Uterus (tissue), 4 donors: Measurements from ENCODE around the gene CFP. TPM values are rescaled to one million over a fixed set of nuclear protein-coding genes. Genes with fewer than 3 reads are reported as not detected.
"Not testable (repeated sequence)": the region's sequence is repeated elsewhere in the genome, so short reads cannot be mapped to it uniquely, and the experiment has no call there.

Source experiments
- DNase-seq, 2 donors: peaks; one replicate each; pipeline ENCODE4 v3.0.0-alpha.2; 2019 to 2020
- H3K27ac ChIP-seq, 2 donors: fragments of 200-600 bp; sonication (generic); 1 replicate in 1 of 2; 2 replicates in 1 of 2; pipeline ENCODE4 v1.5.1; 2016 to 2018
- H3K27me3 ChIP-seq, 2 donors: fragments of 200-600 bp; sonication (generic); one replicate each; pipeline ENCODE4 v1.5.1; 2018 to 2019; ENCODE audit warnings: control low read depth in 1 of 2
- H3K36me3 ChIP-seq, 2 donors: fragments of 200-600 bp; sonication (generic); one replicate each; pipeline ENCODE4 v1.5.1; 2019; ENCODE audit warnings: control low read depth in 1 of 2
- H3K4me1 ChIP-seq, 2 donors: fragments of 200-600 bp; sonication (generic); one replicate each; pipeline ENCODE4 v1.5.1; 2018 to 2019; ENCODE audit warnings: control low read depth in 1 of 2
- H3K4me3 ChIP-seq, 2 donors: fragments of 200-600 bp; sonication (generic); 1 replicate in 1 of 2; 2 replicates in 1 of 2; pipeline ENCODE4 v1.5.1; 2018 to 2019; ENCODE audit warnings: mild to moderate bottlenecking in 1 of 2
- H3K9me3 ChIP-seq, 2 donors: fragments of 200-600 bp; sonication (generic); one replicate each; pipeline ENCODE4 v1.5.1; 2019; ENCODE audit warnings: control low read depth in 1 of 2
- POLR2A ChIP-seq, 2 donors: fragments of 450-650 bp; IDR thresholded peaks; one replicate each; pipeline ENCODE4 v1.6.1; 2016; ENCODE audit warnings: antibody characterized with exemption in 2 of 2, mild to moderate bottlenecking in 1 of 2, moderate library complexity in 1 of 2
- intact Hi-C: fragments of 100-400 bp; cut with DNase I; formaldehyde crosslinking; loops from one replicate; pipeline ENCODE4 v1.15.1; 2023; ENCODE audit warnings: low total_unique reads
- total RNA-seq, 4 donors: library from RNA; depleted of rRNA in 3 of 4; stranded (reverse); fragments of >200 nt in 3 of 4; gene quantifications; one replicate each; pipeline versions ENCODE4 v1.1.0 to v1.2.4, GENCODE V29; 2014 to 2023
- TF ChIP-seq, protein P1 (sequence below), 4 experiments: fragments of 200-600 bp in 2 of 4; fragments of 450-650 bp in 2 of 4; sonication (generic) in 2 of 4; IDR thresholded peaks; one replicate each; pipeline ENCODE4 v1.5.1; 2016 to 2019; ENCODE audit warnings: antibody characterized with exemption in 4 of 4, mild to moderate bottlenecking in 2 of 4, moderate library complexity in 1 of 4
- donor health status: DM: yes; HTN: yes; CAD: no.

Gene CFP
- 1 to 10 TPM in 2 of 4 donors, under 1 TPM in 1, not detected in 1; 0.51 to 2.0 (median 1.7) TPM for total RNA-seq

DNA sequence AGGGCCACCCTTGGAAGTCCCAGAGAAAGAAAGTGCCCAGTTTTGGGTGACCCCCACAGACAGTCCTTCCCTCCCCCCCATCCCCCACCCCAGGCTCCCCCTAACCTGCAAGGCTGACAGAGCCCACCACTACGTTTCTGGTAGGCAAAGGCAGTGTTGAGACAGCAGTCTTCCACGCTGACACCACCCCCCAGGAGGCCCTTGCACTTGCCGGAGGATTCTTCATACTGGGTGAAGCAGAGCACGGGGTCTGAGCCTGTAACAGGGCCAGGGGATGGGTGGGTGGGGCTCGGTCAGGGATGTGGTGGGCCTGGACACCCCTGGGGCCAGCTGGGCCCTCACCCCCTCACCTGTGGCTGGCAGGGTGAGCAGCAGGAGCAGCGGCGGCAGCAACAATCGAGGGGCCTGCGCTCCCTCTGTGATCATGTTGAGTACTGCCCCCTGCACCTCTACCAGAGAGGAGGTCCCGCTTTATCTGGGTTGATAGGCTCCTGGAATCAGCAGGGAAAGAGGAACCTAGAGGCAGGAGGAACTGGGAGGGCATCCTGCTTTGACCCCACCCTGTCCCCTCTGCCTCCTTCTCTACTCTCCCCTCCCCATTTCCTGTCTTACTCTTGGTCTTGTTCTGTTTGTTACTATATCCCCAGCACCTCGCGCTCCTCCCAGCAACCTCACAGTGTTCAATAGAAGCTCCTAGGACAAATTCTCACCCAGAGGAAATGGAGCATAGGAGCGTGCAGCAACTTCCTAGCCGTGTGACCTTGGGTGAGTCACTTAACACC, at the start of gene CFP:
Gene CFP (minus strand): TSS at position 512 of the 782 bp plus-strand sequence. CDS start 86 bp downstream, at position 426.
- intact Hi-C loops = no loop called here
- DNase-seq = no peak
- Histone ChIP-seq H3K27ac (no peak within 1 kb of the TSS), H3K4me3 (no peak within 1 kb of the TSS), H3K4me1 (no peaks in the 10 kb centered on the region), H3K9me3 (no peaks in the 10 kb centered on the region), H3K36me3 (no peaks in the 10 kb centered on the region), H3K27me3 (no peaks in the 10 kb centered on the region)
- TF ChIP-seq, protein P1, sequence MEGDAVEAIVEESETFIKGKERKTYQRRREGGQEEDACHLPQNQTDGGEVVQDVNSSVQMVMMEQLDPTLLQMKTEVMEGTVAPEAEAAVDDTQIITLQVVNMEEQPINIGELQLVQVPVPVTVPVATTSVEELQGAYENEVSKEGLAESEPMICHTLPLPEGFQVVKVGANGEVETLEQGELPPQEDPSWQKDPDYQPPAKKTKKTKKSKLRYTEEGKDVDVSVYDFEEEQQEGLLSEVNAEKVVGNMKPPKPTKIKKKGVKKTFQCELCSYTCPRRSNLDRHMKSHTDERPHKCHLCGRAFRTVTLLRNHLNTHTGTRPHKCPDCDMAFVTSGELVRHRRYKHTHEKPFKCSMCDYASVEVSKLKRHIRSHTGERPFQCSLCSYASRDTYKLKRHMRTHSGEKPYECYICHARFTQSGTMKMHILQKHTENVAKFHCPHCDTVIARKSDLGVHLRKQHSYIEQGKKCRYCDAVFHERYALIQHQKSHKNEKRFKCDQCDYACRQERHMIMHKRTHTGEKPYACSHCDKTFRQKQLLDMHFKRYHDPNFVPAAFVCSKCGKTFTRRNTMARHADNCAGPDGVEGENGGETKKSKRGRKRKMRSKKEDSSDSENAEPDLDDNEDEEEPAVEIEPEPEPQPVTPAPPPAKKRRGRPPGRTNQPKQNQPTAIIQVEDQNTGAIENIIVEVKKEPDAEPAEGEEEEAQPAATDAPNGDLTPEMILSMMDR (IDR thresholded peaks at IDR 0.05) = no peak
- no peak for TF ChIP-seq POLR2A (IDR thresholded peaks at IDR 0.05)

DNA sequence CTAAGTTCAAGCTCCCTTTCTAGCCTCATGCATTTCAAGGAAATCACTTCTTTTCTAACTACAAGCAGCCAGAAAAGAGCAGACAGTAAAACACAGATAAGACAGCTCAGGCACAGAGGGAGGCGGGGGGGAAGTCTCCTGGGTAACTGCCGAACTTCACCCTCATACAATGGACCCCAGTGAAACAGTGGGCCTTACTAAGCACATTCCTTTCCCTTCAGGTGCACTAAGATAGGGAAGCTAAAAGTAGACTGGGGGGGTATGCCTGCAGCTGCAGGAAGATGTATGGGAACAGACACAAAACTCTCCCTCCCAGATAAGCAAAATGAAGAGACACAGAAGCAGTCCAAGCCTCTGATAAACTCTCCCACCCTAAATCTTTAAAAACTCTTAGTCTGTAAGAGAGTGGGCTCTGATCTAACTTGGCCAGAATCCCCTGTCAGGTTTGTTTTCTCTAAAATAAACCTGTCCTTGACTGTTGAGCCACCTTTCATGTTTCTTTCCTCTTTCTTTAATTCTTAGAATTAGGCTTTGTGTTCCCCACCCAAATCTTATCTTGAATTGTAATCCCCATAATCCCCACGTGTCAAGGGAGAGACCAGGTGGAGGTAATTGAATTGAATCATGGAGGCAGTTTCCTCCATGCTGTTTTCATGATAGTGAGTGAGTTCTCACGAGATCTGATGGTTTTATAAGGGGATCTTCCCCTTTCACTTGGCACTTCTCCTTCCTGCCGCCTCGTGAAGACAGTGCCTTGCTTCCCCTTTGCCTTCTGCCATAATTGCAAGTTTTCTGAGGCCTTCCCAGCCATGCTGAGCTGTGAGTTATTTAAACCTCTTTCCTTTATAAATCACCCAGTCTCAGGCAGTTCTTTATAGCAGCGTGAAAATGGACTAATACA, 46.5 kb upstream of the CFP start:
- H3K27me3 ChIP-seq, H3K4me1 ChIP-seq, H3K4me3 ChIP-seq, H3K36me3 ChIP-seq, DNase-seq, H3K27ac ChIP-seq, H3K9me3 ChIP-seq, intact Hi-C loops: not testable (repeated sequence)

DNA sequence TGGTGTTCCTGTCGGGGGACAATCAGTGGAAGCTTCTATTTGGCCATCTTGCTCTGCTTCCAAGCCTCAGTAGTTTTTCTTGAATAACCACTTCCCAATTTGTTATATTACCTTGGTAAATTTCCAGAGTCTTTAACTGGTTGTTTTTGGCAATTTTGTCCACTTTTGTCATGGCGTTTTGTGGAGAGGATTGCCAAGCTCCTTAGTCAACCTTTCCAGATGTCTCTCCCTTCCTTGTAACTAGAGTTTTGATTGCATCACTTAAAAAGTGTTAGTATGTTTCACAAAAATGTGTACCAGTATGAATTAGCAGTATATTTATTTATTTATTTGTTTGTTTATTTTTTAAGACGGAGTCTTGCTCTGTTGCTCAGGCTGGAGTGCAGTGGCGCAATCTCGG, 45.0 kb upstream of the CFP start:
- intact Hi-C loops = no loop called here
- H3K4me1 ChIP-seq = no peaks in the 10 kb centered on the region
- no peaks in the 10 kb centered on the region for H3K9me3 ChIP-seq
- no peak for TF ChIP-seq POLR2A (IDR thresholded peaks at IDR 0.05)
- TF ChIP-seq, protein P1 (IDR thresholded peaks at IDR 0.05) = no peak
- no peak for DNase-seq
- no peaks in the 10 kb centered on the region for H3K36me3 ChIP-seq
- no peak overlapping the region for H3K4me3 ChIP-seq
- no peaks in the 10 kb centered on the region for H3K27me3 ChIP-seq
- H3K27ac ChIP-seq = no peak overlapping the region

DNA sequence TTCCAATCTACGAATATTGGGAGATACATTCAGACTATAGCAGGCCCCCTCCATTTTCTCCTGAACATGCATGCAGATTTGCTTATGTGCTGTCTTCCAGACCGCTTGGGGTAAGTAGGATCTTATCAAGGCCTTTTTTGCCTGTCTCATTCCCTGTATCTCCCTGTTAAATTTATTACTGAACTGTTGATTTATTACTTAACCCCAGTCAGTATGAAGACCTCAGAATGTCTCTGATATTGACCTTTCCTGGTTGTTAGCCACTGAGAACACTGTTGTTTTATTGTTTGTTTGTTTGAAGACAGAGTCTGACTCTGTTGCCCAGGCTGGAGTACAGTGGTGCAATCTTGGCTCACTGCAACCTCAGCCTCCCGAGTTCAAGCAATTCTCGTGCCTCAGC, 36.1 kb upstream of the CFP start:
- intact Hi-C loops, DNase-seq: not testable (repeated sequence)

DNA sequence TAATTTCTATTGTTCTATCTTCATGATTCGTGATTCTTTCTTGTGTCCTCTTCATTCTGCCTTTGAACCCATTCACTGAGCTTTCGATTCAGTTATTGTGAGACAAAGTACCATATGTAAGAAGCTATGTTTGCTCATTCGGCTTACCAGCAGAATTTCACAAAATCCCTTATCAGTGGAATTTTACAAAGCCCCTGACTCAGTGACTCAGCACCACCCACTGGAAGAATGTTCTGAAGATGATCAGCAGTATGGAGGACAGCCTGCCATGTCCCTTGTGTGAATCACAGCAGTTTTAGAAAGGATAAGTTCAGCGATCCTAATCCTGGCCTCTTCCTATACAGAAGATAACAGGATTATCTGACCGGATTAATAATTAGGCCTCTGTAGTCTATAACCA, 35.0 kb upstream of the CFP start:
- Histone ChIP-seq H3K36me3 (no peaks in the 10 kb centered on the region), H3K4me1 (no peaks in the 10 kb centered on the region), H3K27me3 (no peaks in the 10 kb centered on the region), H3K4me3 (no peak overlapping the region), H3K9me3 (no peaks in the 10 kb centered on the region), H3K27ac (no peak overlapping the region)
- intact Hi-C loops = no loop called here
- no peak for DNase-seq
- TF ChIP-seq POLR2A (IDR thresholded peaks at IDR 0.05) = no peak
- TF ChIP-seq, protein P1 (IDR thresholded peaks at IDR 0.05) = no peak

More for the DNA sequence above, 36.1 kb upstream of the CFP start:
- H3K9me3 ChIP-seq, H3K27ac ChIP-seq, H3K4me3 ChIP-seq, H3K36me3 ChIP-seq, H3K27me3 ChIP-seq, H3K4me1 ChIP-seq: not testable (repeated sequence)

DNA sequence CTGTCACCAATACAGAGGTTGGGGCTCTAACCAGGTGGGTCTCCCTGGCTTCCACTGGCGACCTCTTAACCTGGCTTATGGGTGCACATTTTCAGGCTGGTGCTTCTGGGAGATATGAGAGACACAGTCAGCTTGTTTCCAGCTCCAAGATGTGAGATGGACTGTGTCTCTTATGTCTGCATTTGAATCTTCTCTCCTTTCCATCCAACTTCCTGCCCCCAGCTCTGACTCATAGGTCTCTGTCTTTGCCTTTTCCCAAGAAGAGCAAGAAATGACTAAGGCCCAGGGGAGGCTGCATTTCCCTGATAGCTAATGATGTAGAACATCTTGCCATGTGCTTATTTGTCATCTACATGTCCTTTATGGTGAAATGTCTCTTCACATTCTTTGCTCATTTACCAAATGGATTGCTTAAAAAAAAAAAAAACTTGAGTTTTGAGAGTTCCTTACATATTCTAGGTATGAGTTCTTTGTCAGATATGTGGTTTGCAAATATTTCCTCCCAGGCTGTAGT, 32.5 kb upstream of the CFP start:
- no peak overlapping the region for H3K4me3 ChIP-seq
- no peak overlapping the region for H3K27ac ChIP-seq
- H3K9me3 ChIP-seq = no peaks in the 10 kb centered on the region
- H3K36me3 ChIP-seq = no peaks in the 10 kb centered on the region
- intact Hi-C loops = no loop called here
- DNase-seq = no peak
- no peaks in the 10 kb centered on the region for H3K4me1 ChIP-seq
- H3K27me3 ChIP-seq = no peaks in the 10 kb centered on the region
- TF ChIP-seq POLR2A (IDR thresholded peaks at IDR 0.05) = no peak
- TF ChIP-seq, protein P1 (IDR thresholded peaks at IDR 0.05) = no peak
